PC-9 (cell line): ENCODE data around the gene DOK5.

Experiments used
- EZH2 ChIP-seq: fragments of 200-600 bp; sonication (generic); IDR thresholded peaks from 2 replicates; pipeline ENCODE4 v1.8.0; 2017; ENCODE audit warnings: antibody characterized with exemption, low read depth
- TF ChIP-seq, protein P1 (sequence below): fragments of 200-600 bp; sonication (generic); conservative IDR thresholded peaks from 2 replicates; pipeline ENCODE4 v1.6.1; 2017; ENCODE audit warnings: mixed run types, antibody characterized with exemption, mild to moderate bottlenecking, moderate library complexity

DNA sequence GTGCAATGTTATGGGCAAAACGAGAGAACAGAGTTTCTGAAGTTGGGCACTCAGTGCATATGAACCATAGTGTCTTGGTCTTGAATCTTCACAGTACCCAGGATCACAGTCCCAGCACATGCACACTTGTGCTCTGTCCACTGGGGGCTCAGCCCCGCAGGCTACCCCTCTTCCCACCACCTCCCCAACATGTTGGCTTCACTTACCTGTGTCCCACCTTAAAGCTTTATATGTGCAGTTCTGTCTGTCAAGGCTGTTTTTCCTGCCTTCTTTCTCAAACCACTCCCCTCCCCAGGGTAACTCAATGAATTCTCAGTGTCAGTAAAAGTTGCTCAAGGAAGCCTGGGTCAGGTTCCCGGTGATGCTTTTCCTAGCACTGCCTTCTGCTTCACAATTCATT lies 129.9 kb downstream of the DOK5 start:
- TF ChIP-seq, protein P1, sequence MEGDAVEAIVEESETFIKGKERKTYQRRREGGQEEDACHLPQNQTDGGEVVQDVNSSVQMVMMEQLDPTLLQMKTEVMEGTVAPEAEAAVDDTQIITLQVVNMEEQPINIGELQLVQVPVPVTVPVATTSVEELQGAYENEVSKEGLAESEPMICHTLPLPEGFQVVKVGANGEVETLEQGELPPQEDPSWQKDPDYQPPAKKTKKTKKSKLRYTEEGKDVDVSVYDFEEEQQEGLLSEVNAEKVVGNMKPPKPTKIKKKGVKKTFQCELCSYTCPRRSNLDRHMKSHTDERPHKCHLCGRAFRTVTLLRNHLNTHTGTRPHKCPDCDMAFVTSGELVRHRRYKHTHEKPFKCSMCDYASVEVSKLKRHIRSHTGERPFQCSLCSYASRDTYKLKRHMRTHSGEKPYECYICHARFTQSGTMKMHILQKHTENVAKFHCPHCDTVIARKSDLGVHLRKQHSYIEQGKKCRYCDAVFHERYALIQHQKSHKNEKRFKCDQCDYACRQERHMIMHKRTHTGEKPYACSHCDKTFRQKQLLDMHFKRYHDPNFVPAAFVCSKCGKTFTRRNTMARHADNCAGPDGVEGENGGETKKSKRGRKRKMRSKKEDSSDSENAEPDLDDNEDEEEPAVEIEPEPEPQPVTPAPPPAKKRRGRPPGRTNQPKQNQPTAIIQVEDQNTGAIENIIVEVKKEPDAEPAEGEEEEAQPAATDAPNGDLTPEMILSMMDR: no peak
- no peak for TF ChIP-seq EZH2
